ENCODE data around the gene RASD1.
A peak's percentile ranks its signal among the peaks of the same experiment; 100 is the strongest.
"Not testable (repeated sequence)": the region's sequence is repeated elsewhere in the genome, so short reads cannot be mapped to it uniquely, and the experiment has no call there.

Gene RASD1

GRCh38 chr17:17495536-17496188 lies 533 bp downstream of the RASD1 start:
- no peak for DNase-seq

GRCh38 chr17:17494870-17495535 lies 1.2 kb downstream of the RASD1 start:
- DNase-seq, result no peak

GRCh38 chr17:17494499-17494869 lies 1.7 kb downstream of the RASD1 start:
- no peak for DNase-seq

GRCh38 chr17:17493986-17494466 lies 2.2 kb downstream of the RASD1 start:
- DNase-seq, result no peak

- DNase-seq, result no peak
Measured at GRCh38 chr17:17493249-17493985, 2.8 kb downstream of the RASD1 start.

GRCh38 chr17:17492571-17492970 lies 3.6 kb downstream of the RASD1 start:
- DNase-seq, result no peak

- no peak for DNase-seq
Measured at GRCh38 chr17:17492085-17492484, 4.1 kb downstream of the RASD1 start.

GRCh38 chr17:17491546-17491988 lies 4.6 kb downstream of the RASD1 start:
- DNase-seq, result no peak

- DNase-seq, result no peak
Measured at GRCh38 chr17:17491031-17491471, 5.1 kb downstream of the RASD1 start.

- no peak for DNase-seq
Measured at GRCh38 chr17:17487998-17488397, 8.2 kb downstream of the RASD1 start.

- not testable (repeated sequence) for DNase-seq
Measured at GRCh38 chr17:17486416-17486815, 9.8 kb downstream of the RASD1 start.

- DNase-seq, result no peak
Measured at GRCh38 chr17:17485420-17485819, 10.8 kb downstream of the RASD1 start.

- no peak for DNase-seq
Measured at GRCh38 chr17:17484451-17484899, 11.7 kb downstream of the RASD1 start.

- no peak for DNase-seq
Measured at GRCh38 chr17:17481860-17482259, 14.3 kb downstream of the RASD1 start.

GRCh38 chr17:17480593-17481148 lies 15.5 kb downstream of the RASD1 start:
- DNase-seq, result no peak

GRCh38 chr17:17479209-17479608 lies 17.0 kb downstream of the RASD1 start:
- DNase-seq, result no peak

GRCh38 chr17:17476865-17477467 lies 19.2 kb downstream of the RASD1 start, which contains the start of gene MED9:
Gene MED9 (plus strand): TSS chr17:17477000. CDS start chr17:17477042, 42 bp downstream.
- DNase-seq, result peak; percentile 90

- no peak for DNase-seq
Measured at GRCh38 chr17:17474341-17474740, 21.9 kb downstream of the RASD1 start.

GRCh38 chr17:17472333-17472920 lies 23.8 kb downstream of the RASD1 start:
- no peak for DNase-seq

- DNase-seq, result no peak
Measured at GRCh38 chr17:17469996-17470395, 26.2 kb downstream of the RASD1 start.

- DNase-seq, result no peak
Measured at GRCh38 chr17:17469358-17469757, 26.8 kb downstream of the RASD1 start.

Measured in activated CD4-positive, CD25-positive, alpha-beta regulatory T cell (primary cell).